Breast epithelium (tissue), 3 donors: ENCODE data around the gene CIAO1.

Experiments
- POLR2A ChIP-seq: fragments of 450-650 bp; IDR thresholded peaks from one replicate; pipeline ENCODE4 v1.6.1; 2016; ENCODE audit warnings: antibody characterized with exemption, mild to moderate bottlenecking, moderate library complexity
- POLR2AphosphoS5 ChIP-seq, 3 donors: sonication (generic); formaldehyde crosslinking; IDR thresholded peaks; one replicate each; pipeline ENCODE4 v1.6.1; 2017; ENCODE audit warnings: antibody characterized with exemption in 3 of 3
- TF ChIP-seq, protein P1 (sequence below), 3 donors: fragments of 450-650 bp; IDR thresholded peaks; one replicate each; pipeline ENCODE4 v1.5.1; 2016 to 2017; ENCODE audit warnings: antibody characterized with exemption in 3 of 3, mild to moderate bottlenecking in 3 of 3, moderate library complexity in 3 of 3

DNA sequence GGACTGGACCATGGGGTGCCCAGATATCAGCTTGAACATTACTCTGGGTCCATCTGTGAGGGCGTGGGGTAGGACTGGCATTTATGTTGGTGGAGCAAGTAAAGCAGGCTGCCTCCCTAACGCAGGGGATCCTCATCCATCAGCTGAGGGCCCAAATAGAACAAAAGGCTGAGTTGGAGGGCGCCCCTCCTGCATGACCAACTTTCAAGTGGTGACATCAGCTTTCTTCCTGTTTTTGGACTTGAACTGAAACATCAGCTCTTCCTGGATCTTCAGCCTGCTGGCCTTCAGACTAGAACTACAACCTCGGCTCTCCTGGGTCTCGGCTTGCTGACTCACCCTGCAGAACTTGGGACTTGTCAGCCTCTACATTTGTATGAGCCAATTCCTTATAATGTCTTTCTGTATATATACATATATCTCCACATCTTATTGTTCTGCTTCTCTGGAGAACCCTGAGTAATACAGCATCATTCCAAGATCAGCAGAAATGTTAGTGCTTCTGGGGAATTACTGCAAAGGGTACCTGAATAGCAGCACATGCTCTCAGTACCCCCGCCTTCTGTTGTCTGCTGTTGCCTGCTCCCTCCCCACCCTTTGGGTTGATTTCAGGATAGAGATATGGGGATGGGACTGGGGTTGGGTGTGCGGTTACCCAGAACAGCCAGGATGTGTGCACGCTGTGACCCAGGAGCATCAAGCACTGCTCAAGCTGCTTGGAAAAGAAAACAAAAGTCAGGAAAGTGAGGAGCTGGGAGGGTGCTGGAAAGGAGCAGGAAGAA is 20.2 kb upstream of the CIAO1 start:
- TF ChIP-seq, protein P1, sequence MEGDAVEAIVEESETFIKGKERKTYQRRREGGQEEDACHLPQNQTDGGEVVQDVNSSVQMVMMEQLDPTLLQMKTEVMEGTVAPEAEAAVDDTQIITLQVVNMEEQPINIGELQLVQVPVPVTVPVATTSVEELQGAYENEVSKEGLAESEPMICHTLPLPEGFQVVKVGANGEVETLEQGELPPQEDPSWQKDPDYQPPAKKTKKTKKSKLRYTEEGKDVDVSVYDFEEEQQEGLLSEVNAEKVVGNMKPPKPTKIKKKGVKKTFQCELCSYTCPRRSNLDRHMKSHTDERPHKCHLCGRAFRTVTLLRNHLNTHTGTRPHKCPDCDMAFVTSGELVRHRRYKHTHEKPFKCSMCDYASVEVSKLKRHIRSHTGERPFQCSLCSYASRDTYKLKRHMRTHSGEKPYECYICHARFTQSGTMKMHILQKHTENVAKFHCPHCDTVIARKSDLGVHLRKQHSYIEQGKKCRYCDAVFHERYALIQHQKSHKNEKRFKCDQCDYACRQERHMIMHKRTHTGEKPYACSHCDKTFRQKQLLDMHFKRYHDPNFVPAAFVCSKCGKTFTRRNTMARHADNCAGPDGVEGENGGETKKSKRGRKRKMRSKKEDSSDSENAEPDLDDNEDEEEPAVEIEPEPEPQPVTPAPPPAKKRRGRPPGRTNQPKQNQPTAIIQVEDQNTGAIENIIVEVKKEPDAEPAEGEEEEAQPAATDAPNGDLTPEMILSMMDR (IDR thresholded peaks at IDR 0.05), result no peak
- TF ChIP-seq POLR2AphosphoS5 (IDR thresholded peaks at IDR 0.05) (no peak), POLR2A (no peak)
